Erythroblast (primary cell): Measurements from ENCODE around the gene THBS1.

Experiments used
- GATA1 ChIP-seq: IDR thresholded peaks from 2 replicates; pipeline ENCODE4 v1.6.1; 2011; ENCODE audit warnings: low read depth, mild to moderate bottlenecking, control low read depth, low read length, moderate library complexity
- POLR2A ChIP-seq: IDR thresholded peaks from 2 replicates; pipeline ENCODE4 v1.6.1; 2011; ENCODE audit warnings: mild to moderate bottlenecking, low read length

GRCh38 chr15:39543651-39544050 is 37.2 kb upstream of the THBS1 start:
- TF ChIP-seq POLR2A (no peak), GATA1 (no peak)
